Astrocyte (in vitro differentiated cells and primary cell): Measurements from ENCODE around the gene EVI5L.

Experiments used
- EZH2 ChIP-seq: IDR thresholded peaks from 2 replicates; pipeline ENCODE4 v1.6.1; 2012; ENCODE audit warnings: mild to moderate bottlenecking, low read length, inconsistent platforms; ENCODE audit not compliant: insufficient read depth
- TF ChIP-seq, protein P1 (sequence below): IDR thresholded peaks from 2 replicates; pipeline ENCODE4 v1.5.1; 2011; ENCODE audit warnings: low read depth, mild to moderate bottlenecking, inconsistent platforms, low read length, moderate library complexity; ENCODE audit not compliant: insufficient read depth

DNA sequence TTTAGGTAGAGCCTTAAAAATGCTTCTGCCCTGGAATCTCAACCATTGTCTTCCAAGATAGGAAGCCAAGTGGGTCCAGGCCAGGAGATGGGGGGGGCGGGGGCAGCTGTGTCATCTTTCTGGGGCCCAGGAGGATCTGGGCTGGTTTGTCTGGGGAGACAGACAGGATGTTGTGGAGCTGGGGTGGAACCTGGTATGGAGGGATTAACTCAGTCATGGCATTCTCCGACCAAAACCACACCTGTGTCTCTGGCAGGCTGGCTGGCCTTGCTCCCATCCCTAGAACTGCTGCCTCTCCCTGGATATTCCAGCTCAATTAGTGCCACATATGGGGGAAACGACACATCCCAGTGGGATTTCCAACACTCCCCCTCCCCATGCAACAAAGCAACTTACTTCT, 70.9 kb downstream of the EVI5L start:
- no peak for TF ChIP-seq EZH2
- TF ChIP-seq, protein P1, sequence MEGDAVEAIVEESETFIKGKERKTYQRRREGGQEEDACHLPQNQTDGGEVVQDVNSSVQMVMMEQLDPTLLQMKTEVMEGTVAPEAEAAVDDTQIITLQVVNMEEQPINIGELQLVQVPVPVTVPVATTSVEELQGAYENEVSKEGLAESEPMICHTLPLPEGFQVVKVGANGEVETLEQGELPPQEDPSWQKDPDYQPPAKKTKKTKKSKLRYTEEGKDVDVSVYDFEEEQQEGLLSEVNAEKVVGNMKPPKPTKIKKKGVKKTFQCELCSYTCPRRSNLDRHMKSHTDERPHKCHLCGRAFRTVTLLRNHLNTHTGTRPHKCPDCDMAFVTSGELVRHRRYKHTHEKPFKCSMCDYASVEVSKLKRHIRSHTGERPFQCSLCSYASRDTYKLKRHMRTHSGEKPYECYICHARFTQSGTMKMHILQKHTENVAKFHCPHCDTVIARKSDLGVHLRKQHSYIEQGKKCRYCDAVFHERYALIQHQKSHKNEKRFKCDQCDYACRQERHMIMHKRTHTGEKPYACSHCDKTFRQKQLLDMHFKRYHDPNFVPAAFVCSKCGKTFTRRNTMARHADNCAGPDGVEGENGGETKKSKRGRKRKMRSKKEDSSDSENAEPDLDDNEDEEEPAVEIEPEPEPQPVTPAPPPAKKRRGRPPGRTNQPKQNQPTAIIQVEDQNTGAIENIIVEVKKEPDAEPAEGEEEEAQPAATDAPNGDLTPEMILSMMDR: no peak
